ENCODE results near the gene SCML1.

Gene SCML1

DNA sequence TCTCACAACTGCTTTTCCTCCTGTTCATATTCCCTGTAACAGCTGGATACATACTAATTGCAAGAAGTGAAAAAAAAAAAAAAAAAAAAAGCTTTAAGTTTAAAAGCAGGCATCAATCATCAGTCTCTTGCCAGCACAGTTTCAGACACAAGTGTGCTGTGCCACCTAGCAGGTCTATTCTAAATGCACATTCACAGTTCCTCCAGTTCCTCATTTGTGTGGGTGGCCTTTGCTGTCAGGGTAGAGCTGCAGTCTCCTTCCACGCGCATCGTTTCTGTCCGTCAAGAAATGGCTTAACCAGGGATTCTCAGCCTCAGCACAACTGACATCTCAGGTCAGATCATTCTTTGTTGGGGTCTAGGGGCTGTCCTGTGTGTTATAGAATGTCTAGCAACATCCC, 61.6 kb downstream of the SCML1 start:
- ATAC-seq, result no peak
- no peak for TF ChIP-seq TCF4 (CRISPR knock-in tag; IDR thresholded peaks at IDR 0.05; ENCODE audit: borderline replicate concordance)
- no peak for TF ChIP-seq ZC3H10 (CRISPR knock-in tag; IDR thresholded peaks at IDR 0.05)
- TF ChIP-seq BACH2 (CRISPR knock-in tag; IDR thresholded peaks at IDR 0.05; ENCODE audit: borderline replicate concordance), result no peak
- no peak for TF ChIP-seq TOX (CRISPR knock-in tag; IDR thresholded peaks at IDR 0.05; ENCODE audit: borderline replicate concordance)
- TF ChIP-seq OSR1 (CRISPR knock-in tag; IDR thresholded peaks at IDR 0.05), result no peak
- TF ChIP-seq SNAI2 (CRISPR knock-in tag; IDR thresholded peaks at IDR 0.05), result no peak
- TF ChIP-seq POU6F1 (CRISPR knock-in tag; IDR thresholded peaks at IDR 0.05; ENCODE audit: borderline replicate concordance, low read depth), result no peak
- no peak for TF ChIP-seq ZNF70 (CRISPR knock-in tag; IDR thresholded peaks at IDR 0.05)
- TF ChIP-seq, protein P1, sequence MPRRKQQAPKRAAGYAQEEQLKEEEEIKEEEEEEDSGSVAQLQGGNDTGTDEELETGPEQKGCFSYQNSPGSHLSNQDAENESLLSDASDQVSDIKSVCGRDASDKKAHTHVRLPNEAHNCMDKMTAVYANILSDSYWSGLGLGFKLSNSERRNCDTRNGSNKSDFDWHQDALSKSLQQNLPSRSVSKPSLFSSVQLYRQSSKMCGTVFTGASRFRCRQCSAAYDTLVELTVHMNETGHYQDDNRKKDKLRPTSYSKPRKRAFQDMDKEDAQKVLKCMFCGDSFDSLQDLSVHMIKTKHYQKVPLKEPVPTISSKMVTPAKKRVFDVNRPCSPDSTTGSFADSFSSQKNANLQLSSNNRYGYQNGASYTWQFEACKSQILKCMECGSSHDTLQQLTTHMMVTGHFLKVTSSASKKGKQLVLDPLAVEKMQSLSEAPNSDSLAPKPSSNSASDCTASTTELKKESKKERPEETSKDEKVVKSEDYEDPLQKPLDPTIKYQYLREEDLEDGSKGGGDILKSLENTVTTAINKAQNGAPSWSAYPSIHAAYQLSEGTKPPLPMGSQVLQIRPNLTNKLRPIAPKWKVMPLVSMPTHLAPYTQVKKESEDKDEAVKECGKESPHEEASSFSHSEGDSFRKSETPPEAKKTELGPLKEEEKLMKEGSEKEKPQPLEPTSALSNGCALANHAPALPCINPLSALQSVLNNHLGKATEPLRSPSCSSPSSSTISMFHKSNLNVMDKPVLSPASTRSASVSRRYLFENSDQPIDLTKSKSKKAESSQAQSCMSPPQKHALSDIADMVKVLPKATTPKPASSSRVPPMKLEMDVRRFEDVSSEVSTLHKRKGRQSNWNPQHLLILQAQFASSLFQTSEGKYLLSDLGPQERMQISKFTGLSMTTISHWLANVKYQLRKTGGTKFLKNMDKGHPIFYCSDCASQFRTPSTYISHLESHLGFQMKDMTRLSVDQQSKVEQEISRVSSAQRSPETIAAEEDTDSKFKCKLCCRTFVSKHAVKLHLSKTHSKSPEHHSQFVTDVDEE (CRISPR knock-in tag; IDR thresholded peaks at IDR 0.05), result no peak
- TF ChIP-seq, protein P2, sequence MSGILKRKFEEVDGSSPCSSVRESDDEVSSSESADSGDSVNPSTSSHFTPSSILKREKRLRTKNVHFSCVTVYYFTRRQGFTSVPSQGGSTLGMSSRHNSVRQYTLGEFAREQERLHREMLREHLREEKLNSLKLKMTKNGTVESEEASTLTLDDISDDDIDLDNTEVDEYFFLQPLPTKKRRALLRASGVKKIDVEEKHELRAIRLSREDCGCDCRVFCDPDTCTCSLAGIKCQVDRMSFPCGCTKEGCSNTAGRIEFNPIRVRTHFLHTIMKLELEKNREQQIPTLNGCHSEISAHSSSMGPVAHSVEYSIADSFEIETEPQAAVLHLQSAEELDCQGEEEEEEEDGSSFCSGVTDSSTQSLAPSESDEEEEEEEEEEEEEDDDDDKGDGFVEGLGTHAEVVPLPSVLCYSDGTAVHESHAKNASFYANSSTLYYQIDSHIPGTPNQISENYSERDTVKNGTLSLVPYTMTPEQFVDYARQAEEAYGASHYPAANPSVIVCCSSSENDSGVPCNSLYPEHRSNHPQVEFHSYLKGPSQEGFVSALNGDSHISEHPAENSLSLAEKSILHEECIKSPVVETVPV (CRISPR knock-in tag; IDR thresholded peaks at IDR 0.05), result no peak
- TF ChIP-seq, protein P3, sequence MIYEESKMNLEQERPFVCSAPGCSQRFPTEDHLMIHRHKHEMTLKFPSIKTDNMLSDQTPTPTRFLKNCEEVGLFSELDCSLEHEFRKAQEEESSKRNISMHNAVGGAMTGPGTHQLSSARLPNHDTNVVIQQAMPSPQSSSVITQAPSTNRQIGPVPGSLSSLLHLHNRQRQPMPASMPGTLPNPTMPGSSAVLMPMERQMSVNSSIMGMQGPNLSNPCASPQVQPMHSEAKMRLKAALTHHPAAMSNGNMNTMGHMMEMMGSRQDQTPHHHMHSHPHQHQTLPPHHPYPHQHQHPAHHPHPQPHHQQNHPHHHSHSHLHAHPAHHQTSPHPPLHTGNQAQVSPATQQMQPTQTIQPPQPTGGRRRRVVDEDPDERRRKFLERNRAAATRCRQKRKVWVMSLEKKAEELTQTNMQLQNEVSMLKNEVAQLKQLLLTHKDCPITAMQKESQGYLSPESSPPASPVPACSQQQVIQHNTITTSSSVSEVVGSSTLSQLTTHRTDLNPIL (CRISPR knock-in tag; IDR thresholded peaks at IDR 0.05; ENCODE audit: low read depth), result no peak
- no peak for TF ChIP-seq RARB (CRISPR knock-in tag; IDR thresholded peaks at IDR 0.05)
- TF ChIP-seq PPARA (CRISPR knock-in tag; IDR thresholded peaks at IDR 0.05; ENCODE audit: borderline replicate concordance), result no peak
- TF ChIP-seq ZFP3 (CRISPR knock-in tag; IDR thresholded peaks at IDR 0.05), result no peak

DNA sequence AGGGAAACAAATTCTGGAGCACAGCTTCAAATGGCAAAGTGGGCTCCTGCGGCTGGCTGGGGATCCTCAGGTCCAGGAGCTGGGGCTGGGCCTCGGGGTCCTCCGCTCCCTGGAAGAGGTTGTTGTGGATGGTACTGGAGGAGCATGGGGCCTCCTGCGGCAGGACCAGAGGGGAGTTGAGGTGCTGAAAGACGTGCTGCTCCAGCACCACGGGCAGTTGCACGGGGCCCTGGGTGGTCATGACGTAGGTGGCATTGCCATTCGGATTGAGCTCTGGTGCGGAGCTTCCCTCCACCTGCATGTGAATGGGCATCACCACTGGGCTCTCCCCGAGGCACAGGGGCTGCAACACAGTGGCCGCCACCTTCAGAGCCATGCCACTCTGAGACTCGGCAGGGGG, 64.1 kb downstream of the SCML1 start:
- ATAC-seq, result no peak
- TF ChIP-seq ZNF8 (CRISPR knock-in tag; IDR thresholded peaks at IDR 0.05) (no peak), ZFP3 (CRISPR knock-in tag; IDR thresholded peaks at IDR 0.05) (no peak), ARNTL (CRISPR knock-in tag; IDR thresholded peaks at IDR 0.05; ENCODE audit: borderline replicate concordance, low read depth) (no peak), TCF4 (CRISPR knock-in tag; IDR thresholded peaks at IDR 0.05; ENCODE audit: borderline replicate concordance) (no peak), OSR1 (CRISPR knock-in tag; IDR thresholded peaks at IDR 0.05) (no peak), BACH2 (CRISPR knock-in tag; IDR thresholded peaks at IDR 0.05; ENCODE audit: borderline replicate concordance) (no peak), ISL1 (CRISPR knock-in tag; IDR thresholded peaks at IDR 0.05) (no peak), CSDC2 (CRISPR knock-in tag; IDR thresholded peaks at IDR 0.05) (no peak), ZNF565 (CRISPR knock-in tag; conservative IDR thresholded peaks at IDR 0.05; ENCODE audit: low read depth) (no peak), ZFP30 (CRISPR knock-in tag; IDR thresholded peaks at IDR 0.05) (no peak), TOX (CRISPR knock-in tag; IDR thresholded peaks at IDR 0.05; ENCODE audit: borderline replicate concordance) (no peak), RARB (CRISPR knock-in tag; IDR thresholded peaks at IDR 0.05) (no peak), SNAI2 (CRISPR knock-in tag; IDR thresholded peaks at IDR 0.05) (no peak), ESRRG (CRISPR knock-in tag; IDR thresholded peaks at IDR 0.05) (no peak), GLIS3 (CRISPR knock-in tag; IDR thresholded peaks at IDR 0.05) (no peak), ZNF70 (CRISPR knock-in tag; IDR thresholded peaks at IDR 0.05) (no peak)
- TF ChIP-seq, protein P3 (CRISPR knock-in tag; IDR thresholded peaks at IDR 0.05; ENCODE audit: low read depth), result no peak
- TF ChIP-seq, protein P2 (CRISPR knock-in tag; IDR thresholded peaks at IDR 0.05), result no peak
- TF ChIP-seq, protein P1 (CRISPR knock-in tag; IDR thresholded peaks at IDR 0.05), result no peak

All from SK-N-SH treated with all-trans-retinoic acid at 6 μM for 48 hours (cell line).